HL-60 (cell line): Measurements from ENCODE around the gene FUT4.

ENCODE experiments used
- CTCF ChIP-seq: IDR thresholded peaks from one replicate; pipeline ENCODE4 v1.5.1; 2011; ENCODE audit warnings: low read length, control low read depth, inconsistent platforms; ENCODE audit not compliant: insufficient read depth
- GABPA ChIP-seq: IDR thresholded peaks from 2 replicates; pipeline ENCODE4 v1.6.1; 2012; ENCODE audit warnings: low read depth
- REST ChIP-seq: IDR thresholded peaks from 2 replicates; pipeline ENCODE4 v1.6.1; 2012; ENCODE audit warnings: low read depth; ENCODE audit not compliant: insufficient replicate concordance
- SPI1 ChIP-seq: IDR thresholded peaks from 2 replicates; pipeline ENCODE4 v1.6.1; 2012; ENCODE audit warnings: low read depth, mild to moderate bottlenecking, borderline replicate concordance

GRCh38 chr11:94588366-94588942 lies 44.7 kb downstream of the FUT4 start:
- TF ChIP-seq CTCF (no peak), REST (no peak), GABPA (no peak), SPI1 (no peak)
